PC-3 (cell line): Measurements from ENCODE around the gene DOLK. TPM values are rescaled to one million over a fixed set of nuclear protein-coding genes. Genes with fewer than 3 reads are reported as not detected.

Experiments used
- ATAC-seq: fragments of 200-7000 bp; cut with Tn5 transposase; 2 replicates; pipeline ENCODE4 v1.9.1; 2020; ENCODE audit warnings: mild to moderate bottlenecking, moderate library complexity
- BruUV-seq: library from RNA; stranded (reverse); fragments of 400-500 nt; replicated peaks from 2 replicates; lab custom pipeline; 2021; lab: Mats Ljungman, UMichigan
- CTCF ChIA-PET: fragments of 300-600 bp; sonication (Branson Sonifier 250); formaldehyde crosslinking; loops from one replicate; lab custom pipeline; 2022; ENCODE audit warnings: antibody characterized with exemption; lab: Charles Lee
- POLR2A ChIA-PET: fragments of 300-600 bp; sonication (Branson Sonifier 250); formaldehyde crosslinking; loops from one replicate; lab custom pipeline; 2022; ENCODE audit warnings: antibody characterized with exemption; ENCODE audit not compliant: unreplicated experiment; lab: Charles Lee
- DNase-seq: peaks from one replicate; pipeline ENCODE4 v3.0.0-alpha.2; 2015
- H2AFZ ChIP-seq: fragments of 300-600 bp; sonication (generic); 2 replicates; pipeline ENCODE4 v1.6.0; 2016; ENCODE audit warnings: antibody characterized with exemption, low read length
- H3F3A ChIP-seq: fragments of 300-600 bp; sonication (generic); one replicate; pipeline ENCODE4 v1.6.0; 2017; ENCODE audit warnings: antibody characterized with exemption, low read length, control low read depth, mild to moderate bottlenecking; ENCODE audit not compliant: unreplicated experiment
- H3K27ac ChIP-seq: fragments of 300-600 bp; sonication (generic); 2 replicates; pipeline ENCODE4 v1.5.1; 2016; ENCODE audit warnings: mild to moderate bottlenecking, low read length
- H3K27me3 ChIP-seq: fragments of 300-600 bp; sonication (generic); 2 replicates; pipeline ENCODE4 v1.6.1; 2016; ENCODE audit warnings: low read length, mixed read lengths
- H3K36me3 ChIP-seq: fragments of 300-600 bp; sonication (generic); 2 replicates; pipeline ENCODE4 v1.6.1; 2016; ENCODE audit warnings: low read depth, mixed run types, low read length, mixed read lengths
- H3K4me1 ChIP-seq: fragments of 300-600 bp; sonication (generic); 2 replicates; pipeline ENCODE4 v1.5.1; 2016; ENCODE audit warnings: low read length; ENCODE audit not compliant: insufficient read depth
- H3K4me2 ChIP-seq: fragments of 300-600 bp; sonication (generic); 2 replicates; pipeline ENCODE4 v1.6.0; 2016; ENCODE audit warnings: low read length
- H3K4me3 ChIP-seq: fragments of 300-600 bp; sonication (generic); 2 replicates; pipeline ENCODE4 v1.5.1; 2016; ENCODE audit warnings: mild to moderate bottlenecking, low read length, mixed read lengths
- H3K79me2 ChIP-seq: fragments of 300-600 bp; sonication (generic); 2 replicates; pipeline ENCODE4 v1.6.1; 2017; ENCODE audit warnings: low read length, mixed read lengths
- H3K9ac ChIP-seq: fragments of 300-600 bp; sonication (generic); 2 replicates; pipeline ENCODE4 v1.6.0; 2016; ENCODE audit warnings: mild to moderate bottlenecking, low read length
- H3K9me2 ChIP-seq: fragments of 300-600 bp; sonication (generic); replicated peaks from 2 replicates; pipeline ENCODE4 v1.6.1; 2016; ENCODE audit warnings: mixed run types, low read length, mixed read lengths
- H3K9me3 ChIP-seq: fragments of 300-600 bp; sonication (generic); 2 replicates; pipeline ENCODE4 v1.6.1; 2016; ENCODE audit warnings: low read length, mixed read lengths
- H4K20me1 ChIP-seq: fragments of 300-600 bp; sonication (generic); 2 replicates; pipeline ENCODE4 v1.6.1; 2016; ENCODE audit warnings: low read length, mixed read lengths
- CTCF ChIP-seq: fragments of 300-600 bp; sonication (generic); conservative IDR thresholded peaks from 2 replicates; pipeline ENCODE4 v1.5.1; 2017; ENCODE audit warnings: antibody characterized with exemption, low read depth, mild to moderate bottlenecking, low read length
- EZH2 ChIP-seq: fragments of 300-600 bp; sonication (generic); IDR thresholded peaks from one replicate; pipeline ENCODE4 v1.6.1; 2017; ENCODE audit warnings: antibody characterized with exemption, mild to moderate bottlenecking, low read length; ENCODE audit not compliant: unreplicated experiment
- EZH2phosphoT487 ChIP-seq: fragments of 300-600 bp; sonication (generic); IDR thresholded peaks from 2 replicates; pipeline ENCODE4 v1.6.1; 2018; ENCODE audit warnings: mild to moderate bottlenecking, antibody characterized with exemption, low read length, borderline replicate concordance
- intact Hi-C: fragments of 100-400 bp; cut with micrococcal nuclease; formaldehyde crosslinking; loops from 2 replicates; pipeline ENCODE4 v1.9.0; 2023
- total RNA-seq: library from RNA; depleted of rRNA; stranded (reverse); fragments of >200 nt; gene quantifications from 2 replicates; pipeline ENCODE4 v1.2.3, GENCODE V29; 2014

Gene DOLK
- total RNA-seq, 1 experiment from 2014 or later = 17.9 TPM

GRCh38 chr9:128919402-128920089, 27.9 kb downstream of the DOLK start:
- BruUV-seq = no TSS peak
- Histone ChIP-seq H3K9me2 (no peaks in the 10 kb centered on the region), H3K4me2 (no peak overlapping the region), H3K36me3 (peaks cover 19% of the 10 kb centered on the region), H3K27ac (no peak overlapping the region), H3K27me3 (no peaks in the 10 kb centered on the region), H3K4me1 (peaks cover 25% of the 10 kb centered on the region), H3K9ac (no peak overlapping the region), H3K4me3 (no peak overlapping the region), H3K9me3 (no peaks in the 10 kb centered on the region), H2AFZ (no peak overlapping the region), H3K79me2 (peaks cover 18% of the 10 kb centered on the region), H3F3A (no peaks in the 10 kb centered on the region), H4K20me1 (no peaks in the 10 kb centered on the region)
- ChIA-PET POLR2A (no interaction called here), CTCF (interaction anchor here (0.6 kb wide), 1 partner anchor 31 kb away, joined by 4 read pairs; no protein-coding TSS in a partner anchor)
- no peak for ATAC-seq
- DNase-seq = no peak
- no peak for TF ChIP-seq EZH2phosphoT487
- TF ChIP-seq EZH2 = no peak
- TF ChIP-seq CTCF = no peak
- intact Hi-C loops = loop anchor here (5.0 kb wide), 1 partner anchor 37 kb away; the partner anchor contains the start of genes KYAT1 and LRRC8A

GRCh38 chr9:128918921-128919320, 28.5 kb downstream of the DOLK start:
- no peaks in the 10 kb centered on the region for H3K9me2 ChIP-seq
- H2AFZ ChIP-seq = no peak overlapping the region
- peaks cover 25% of the 10 kb centered on the region for H3K4me1 ChIP-seq
- no peaks in the 10 kb centered on the region for H3K27me3 ChIP-seq
- no peaks in the 10 kb centered on the region for H4K20me1 ChIP-seq
- ATAC-seq (no peak), DNase-seq (no peak)
- no peak overlapping the region for H3K9ac ChIP-seq
- intact Hi-C loops = loop anchor here (5.0 kb wide), 1 partner anchor 37 kb away; the partner anchor contains the start of genes KYAT1 and LRRC8A
- H3K36me3 ChIP-seq = peaks cover 19% of the 10 kb centered on the region
- CTCF ChIA-PET = interaction anchor here (0.6 kb wide), 1 partner anchor 498 kb away, joined by 4 read pairs; the partner anchor contains the start of gene CERCAM
- no peak for TF ChIP-seq EZH2phosphoT487
- TF ChIP-seq CTCF = no peak
- no peak for TF ChIP-seq EZH2
- H3K79me2 ChIP-seq = peaks cover 24% of the 10 kb centered on the region
- no peaks in the 10 kb centered on the region for H3K9me3 ChIP-seq
- H3K4me3 ChIP-seq = no peak overlapping the region
- POLR2A ChIA-PET = no interaction called here
- no peaks in the 10 kb centered on the region for H3F3A ChIP-seq
- H3K4me2 ChIP-seq = no peak overlapping the region
- no TSS peak for BruUV-seq
- no peak overlapping the region for H3K27ac ChIP-seq
